Measurements from ENCODE around the gene FGD1. TPM values are rescaled to one million over a fixed set of nuclear protein-coding genes. Genes with fewer than 3 reads are reported as not detected.
A peak's percentile ranks its signal among the peaks of the same experiment; 100 is the strongest.

The FGD1 gene
- total and polyA plus RNA-seq, 2 of the 13 experiments (the other 11 are each of a cell fraction or from before 2014, with no cell fraction given): 0.36 to 0.62 TPM

GRCh38 chrX:54439960-54440871, 55.8 kb downstream of the FGD1 start, which contains the start of gene TSR2 (continued):
- peak; percentile 83 for TF ChIP-seq TAF1 (CRISPR knock-in tag; IDR thresholded peaks at IDR 0.05)
- no peak for TF ChIP-seq ZZZ3 (CRISPR knock-in tag; IDR thresholded peaks at IDR 0.05; ENCODE audit: borderline replicate concordance)
- peak; percentile 82 for TF ChIP-seq NFYC (CRISPR knock-in tag; IDR thresholded peaks at IDR 0.05)
- no peak for TF ChIP-seq SMARCE1 (IDR thresholded peaks at IDR 0.05; ENCODE audit: borderline replicate concordance)
- TF ChIP-seq FUBP1 (CRISPR knock-in tag; IDR thresholded peaks at IDR 0.05; ENCODE audit: borderline replicate concordance): no peak
- no peak; the same call in 1 of the 2 replicates for TF ChIP-seq ARID3A (IDR thresholded peaks at IDR 0.05; ENCODE audit: low read depth, low read length)
- no peak for TF ChIP-seq FOXO1 (CRISPR knock-in tag; IDR thresholded peaks at IDR 0.05)
- no peak for TF ChIP-seq ZNF652 (CRISPR knock-in tag; IDR thresholded peaks at IDR 0.05; ENCODE audit: borderline replicate concordance, low read depth)
- no peak for TF ChIP-seq ZBTB8A (CRISPR knock-in tag; IDR thresholded peaks at IDR 0.05; ENCODE audit: borderline replicate concordance, low read depth)
- TF ChIP-seq ZNF101 (CRISPR knock-in tag; IDR thresholded peaks at IDR 0.05; ENCODE audit: borderline replicate concordance, low read depth): no peak
- peak; percentile 56; the same call in 1 of the 2 replicates for TF ChIP-seq ZNF580 (CRISPR knock-in tag; IDR thresholded peaks at IDR 0.05; ENCODE audit: borderline replicate concordance, low read depth)
- no peak for TF ChIP-seq AFF4 (CRISPR knock-in tag; IDR thresholded peaks at IDR 0.05)
- no peak for TF ChIP-seq ZNF615 (CRISPR knock-in tag; IDR thresholded peaks at IDR 0.05; ENCODE audit: borderline replicate concordance)
- no peak for TF ChIP-seq TCF7 (IDR thresholded peaks at IDR 0.05; ENCODE audit: low read depth)
- TF ChIP-seq ZNF768 (CRISPR knock-in tag; IDR thresholded peaks at IDR 0.05): no peak
- TF ChIP-seq STAG1 (CRISPR knock-in tag; IDR thresholded peaks at IDR 0.05): peak; percentile 49
- no peak for TF ChIP-seq CHCHD3 (CRISPR knock-in tag; IDR thresholded peaks at IDR 0.05)
- no peak for TF ChIP-seq DBP (CRISPR knock-in tag; IDR thresholded peaks at IDR 0.05; ENCODE audit: not compliant biosample characterization)
- no peak for TF ChIP-seq ZNF7 (CRISPR knock-in tag; IDR thresholded peaks at IDR 0.05)
- no peak for TF ChIP-seq PAX8 (CRISPR knock-in tag; IDR thresholded peaks at IDR 0.05; ENCODE audit: borderline replicate concordance)
- peak; percentile 71; the same call in 1 of the 2 replicates for TF ChIP-seq PHF21A (CRISPR knock-in tag; IDR thresholded peaks at IDR 0.05)

Data from HepG2 (cell line).